ENCODE data around the gene IPCEF1. TPM values are rescaled to one million over a fixed set of nuclear protein-coding genes. Genes with fewer than 3 reads are reported as not detected.
"Not testable (repeated sequence)": the region's sequence is repeated elsewhere in the genome, so short reads cannot be mapped to it uniquely, and the experiment has no call there.

The IPCEF1 gene
- polyA plus RNA-seq, 1 donor from 2014 or later: 3.9 TPM

DNA sequence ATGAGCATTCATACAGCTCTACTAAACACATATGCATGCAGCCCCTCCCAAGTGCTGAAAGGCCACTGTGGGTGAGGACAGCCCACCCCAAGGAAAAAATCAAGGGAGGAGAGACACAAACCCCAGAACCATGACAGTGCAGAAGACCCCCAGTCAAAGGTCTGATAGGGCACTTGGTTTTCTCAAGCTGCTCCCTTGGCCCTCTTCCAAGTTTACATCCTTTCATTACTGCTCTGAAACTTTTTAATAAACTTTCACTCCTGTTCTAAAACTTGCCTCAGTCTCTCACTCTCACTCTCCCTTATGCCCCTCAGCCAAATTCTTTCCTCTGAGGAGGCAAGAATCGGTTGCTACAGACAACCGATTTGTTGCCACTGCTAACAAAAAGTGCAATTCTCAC is 24.9 kb downstream of the IPCEF1 start:
- H3K9me2 ChIP-seq (ENCODE audit: insufficient read depth, low read length): no peaks in the 10 kb centered on the region
- H3K79me2 ChIP-seq (replicated peaks; ENCODE audit: insufficient read depth, low read length): no peaks in the 10 kb centered on the region
- H2AFZ ChIP-seq (ENCODE audit: low read depth, low read length): no peak overlapping the region
- H3K27ac ChIP-seq (ENCODE audit: low read length): no peak overlapping the region
- H3K9me3 ChIP-seq (ENCODE audit: low read length): no peaks in the 10 kb centered on the region
- no peaks in the 10 kb centered on the region for H4K20me1 ChIP-seq (ENCODE audit: insufficient read depth)
- no peak overlapping the region for H3K4me2 ChIP-seq (ENCODE audit: low read length)
- H3K4me3 ChIP-seq (ENCODE audit: low read length): no peak overlapping the region
- no peaks in the 10 kb centered on the region for H3F3A ChIP-seq (ENCODE audit: insufficient read depth, low read length, poor library complexity, severe bottlenecking)
- TF ChIP-seq EP300 (conservative IDR thresholded peaks at IDR 0.05; ENCODE audit: poor library complexity, severe bottlenecking) (no peak), MXI1 (conservative IDR thresholded peaks at IDR 0.05; ENCODE audit: poor library complexity, severe bottlenecking) (no peak)
- H3K9ac ChIP-seq (ENCODE audit: low read length): no peak overlapping the region
- no peaks in the 10 kb centered on the region for H3K27me3 ChIP-seq (ENCODE audit: insufficient read depth, low read depth, low read length)
- no peaks in the 10 kb centered on the region for H3K36me3 ChIP-seq (ENCODE audit: insufficient read depth, low read length)

DNA sequence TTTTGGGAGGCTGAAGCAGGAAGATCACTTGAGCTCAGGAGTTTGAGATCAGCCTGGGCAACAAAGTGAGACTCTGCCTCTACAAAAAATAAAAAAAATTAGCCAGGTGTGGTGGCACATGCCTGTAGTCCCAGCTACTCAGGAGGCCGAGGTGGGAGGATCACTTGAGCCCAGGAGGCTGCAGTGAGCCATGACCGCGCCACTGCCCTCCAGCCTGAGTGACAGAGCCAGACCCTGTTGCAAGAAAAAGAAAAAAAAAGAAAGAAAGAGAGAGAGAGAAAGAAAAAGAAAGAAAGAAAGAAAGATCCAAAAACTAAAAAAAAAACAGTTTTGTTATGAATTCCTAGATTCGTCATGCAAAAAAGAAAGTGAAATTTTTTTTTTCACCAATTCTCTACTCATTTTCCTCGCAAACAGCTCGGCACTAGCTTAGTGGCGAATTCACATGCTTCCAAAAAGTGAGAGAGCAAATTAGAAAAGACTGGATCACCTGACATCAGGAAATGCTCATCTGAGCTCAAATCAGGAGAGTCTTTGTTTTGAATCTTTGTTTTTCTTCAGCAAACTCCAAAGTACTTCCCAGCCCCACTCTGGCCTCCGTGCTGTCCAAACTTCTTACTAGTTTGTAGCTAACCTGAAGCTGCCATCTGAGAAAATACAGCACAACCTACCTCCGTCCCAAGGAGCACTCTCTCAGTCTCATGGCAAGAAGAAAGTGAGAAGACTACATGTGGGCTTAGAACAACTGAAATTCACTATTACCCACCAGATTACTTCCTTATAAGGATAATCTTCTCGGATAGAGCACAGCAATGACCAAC is 27.0 kb downstream of the IPCEF1 start:
- H3K4me2 ChIP-seq (ENCODE audit: low read length): no peak overlapping the region
- H3F3A ChIP-seq (ENCODE audit: insufficient read depth, low read length, poor library complexity, severe bottlenecking): no peaks in the 10 kb centered on the region
- H2AFZ ChIP-seq (ENCODE audit: low read depth, low read length): no peak overlapping the region
- no peaks in the 10 kb centered on the region for H3K27me3 ChIP-seq (ENCODE audit: insufficient read depth, low read depth, low read length)
- TF ChIP-seq EZH2 (IDR thresholded peaks at IDR 0.05; ENCODE audit: borderline replicate concordance, insufficient read depth, low read length, poor library complexity, severe bottlenecking) (no peak), SMC3 (conservative IDR thresholded peaks at IDR 0.05; ENCODE audit: poor library complexity) (no peak), EP300 (conservative IDR thresholded peaks at IDR 0.05; ENCODE audit: poor library complexity, severe bottlenecking) (no peak), MXI1 (conservative IDR thresholded peaks at IDR 0.05; ENCODE audit: poor library complexity, severe bottlenecking) (no peak), TAF1 (IDR thresholded peaks at IDR 0.05; ENCODE audit: low read depth) (no peak), RAD21 (conservative IDR thresholded peaks at IDR 0.05) (no peak), POLR2AphosphoS5 (IDR thresholded peaks at IDR 0.05) (no peak)
- TF ChIP-seq, protein P1, sequence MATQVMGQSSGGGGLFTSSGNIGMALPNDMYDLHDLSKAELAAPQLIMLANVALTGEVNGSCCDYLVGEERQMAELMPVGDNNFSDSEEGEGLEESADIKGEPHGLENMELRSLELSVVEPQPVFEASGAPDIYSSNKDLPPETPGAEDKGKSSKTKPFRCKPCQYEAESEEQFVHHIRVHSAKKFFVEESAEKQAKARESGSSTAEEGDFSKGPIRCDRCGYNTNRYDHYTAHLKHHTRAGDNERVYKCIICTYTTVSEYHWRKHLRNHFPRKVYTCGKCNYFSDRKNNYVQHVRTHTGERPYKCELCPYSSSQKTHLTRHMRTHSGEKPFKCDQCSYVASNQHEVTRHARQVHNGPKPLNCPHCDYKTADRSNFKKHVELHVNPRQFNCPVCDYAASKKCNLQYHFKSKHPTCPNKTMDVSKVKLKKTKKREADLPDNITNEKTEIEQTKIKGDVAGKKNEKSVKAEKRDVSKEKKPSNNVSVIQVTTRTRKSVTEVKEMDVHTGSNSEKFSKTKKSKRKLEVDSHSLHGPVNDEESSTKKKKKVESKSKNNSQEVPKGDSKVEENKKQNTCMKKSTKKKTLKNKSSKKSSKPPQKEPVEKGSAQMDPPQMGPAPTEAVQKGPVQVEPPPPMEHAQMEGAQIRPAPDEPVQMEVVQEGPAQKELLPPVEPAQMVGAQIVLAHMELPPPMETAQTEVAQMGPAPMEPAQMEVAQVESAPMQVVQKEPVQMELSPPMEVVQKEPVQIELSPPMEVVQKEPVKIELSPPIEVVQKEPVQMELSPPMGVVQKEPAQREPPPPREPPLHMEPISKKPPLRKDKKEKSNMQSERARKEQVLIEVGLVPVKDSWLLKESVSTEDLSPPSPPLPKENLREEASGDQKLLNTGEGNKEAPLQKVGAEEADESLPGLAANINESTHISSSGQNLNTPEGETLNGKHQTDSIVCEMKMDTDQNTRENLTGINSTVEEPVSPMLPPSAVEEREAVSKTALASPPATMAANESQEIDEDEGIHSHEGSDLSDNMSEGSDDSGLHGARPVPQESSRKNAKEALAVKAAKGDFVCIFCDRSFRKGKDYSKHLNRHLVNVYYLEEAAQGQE (IDR thresholded peaks at IDR 0.05; ENCODE audit: borderline replicate concordance): no peak
- TF ChIP-seq, protein P2, sequence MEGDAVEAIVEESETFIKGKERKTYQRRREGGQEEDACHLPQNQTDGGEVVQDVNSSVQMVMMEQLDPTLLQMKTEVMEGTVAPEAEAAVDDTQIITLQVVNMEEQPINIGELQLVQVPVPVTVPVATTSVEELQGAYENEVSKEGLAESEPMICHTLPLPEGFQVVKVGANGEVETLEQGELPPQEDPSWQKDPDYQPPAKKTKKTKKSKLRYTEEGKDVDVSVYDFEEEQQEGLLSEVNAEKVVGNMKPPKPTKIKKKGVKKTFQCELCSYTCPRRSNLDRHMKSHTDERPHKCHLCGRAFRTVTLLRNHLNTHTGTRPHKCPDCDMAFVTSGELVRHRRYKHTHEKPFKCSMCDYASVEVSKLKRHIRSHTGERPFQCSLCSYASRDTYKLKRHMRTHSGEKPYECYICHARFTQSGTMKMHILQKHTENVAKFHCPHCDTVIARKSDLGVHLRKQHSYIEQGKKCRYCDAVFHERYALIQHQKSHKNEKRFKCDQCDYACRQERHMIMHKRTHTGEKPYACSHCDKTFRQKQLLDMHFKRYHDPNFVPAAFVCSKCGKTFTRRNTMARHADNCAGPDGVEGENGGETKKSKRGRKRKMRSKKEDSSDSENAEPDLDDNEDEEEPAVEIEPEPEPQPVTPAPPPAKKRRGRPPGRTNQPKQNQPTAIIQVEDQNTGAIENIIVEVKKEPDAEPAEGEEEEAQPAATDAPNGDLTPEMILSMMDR (IDR thresholded peaks at IDR 0.05; ENCODE audit: poor library complexity, severe bottlenecking): no peak
- no peaks in the 10 kb centered on the region for H3K79me2 ChIP-seq (replicated peaks; ENCODE audit: insufficient read depth, low read length)
- no peak overlapping the region for H3K4me3 ChIP-seq (ENCODE audit: low read length)
- no peak overlapping the region for H3K27ac ChIP-seq (ENCODE audit: low read length)
- no peaks in the 10 kb centered on the region for H3K36me3 ChIP-seq (ENCODE audit: insufficient read depth, low read length)
- H3K9me2 ChIP-seq (ENCODE audit: insufficient read depth, low read length): no peaks in the 10 kb centered on the region
- H4K20me1 ChIP-seq (ENCODE audit: insufficient read depth): no peaks in the 10 kb centered on the region
- no peak overlapping the region for H3K9ac ChIP-seq (ENCODE audit: low read length)
- no peaks in the 10 kb centered on the region for H3K9me3 ChIP-seq (ENCODE audit: low read length)

DNA sequence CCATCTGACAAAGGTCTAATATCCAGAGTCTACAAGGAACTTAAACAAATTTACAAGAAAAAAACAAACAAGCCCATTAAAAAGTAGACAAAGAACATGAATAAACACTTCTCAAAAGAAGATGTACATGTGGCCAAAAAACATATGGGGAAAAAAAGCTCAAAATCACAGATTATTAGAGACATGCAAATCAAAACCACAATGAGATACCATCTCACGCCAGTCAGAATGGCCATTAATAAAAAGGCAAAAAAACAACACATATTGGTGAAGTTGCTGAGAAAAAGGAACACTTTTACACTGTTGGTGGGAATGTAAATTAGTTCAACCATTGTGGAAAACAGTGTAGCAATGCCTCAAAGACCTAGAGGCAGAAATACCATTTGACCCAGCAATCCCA is 29.3 kb downstream of the IPCEF1 start:
- not testable (repeated sequence) for H3K27me3 ChIP-seq (ENCODE audit: insufficient read depth, low read depth, low read length); H3K9ac ChIP-seq (ENCODE audit: low read length); H3K9me2 ChIP-seq (ENCODE audit: insufficient read depth, low read length); H3K9me3 ChIP-seq (ENCODE audit: low read length); H3F3A ChIP-seq (ENCODE audit: insufficient read depth, low read length, poor library complexity, severe bottlenecking); H3K79me2 ChIP-seq (replicated peaks; ENCODE audit: insufficient read depth, low read length); H3K36me3 ChIP-seq (ENCODE audit: insufficient read depth, low read length); H3K27ac ChIP-seq (ENCODE audit: low read length); H3K4me2 ChIP-seq (ENCODE audit: low read length); H2AFZ ChIP-seq (ENCODE audit: low read depth, low read length); H4K20me1 ChIP-seq (ENCODE audit: insufficient read depth); H3K4me3 ChIP-seq (ENCODE audit: low read length)
